Panc1 (cell line): ENCODE measurements around the gene C6orf62.

Source experiments
- CTCF ChIP-seq: fragments of 450-650 bp; IDR thresholded peaks from 2 replicates; pipeline ENCODE4 v1.5.1; 2017; ENCODE audit warnings: mild to moderate bottlenecking
- POLR2AphosphoS5 ChIP-seq: IDR thresholded peaks from 2 replicates; pipeline ENCODE4 v1.6.1; 2012; ENCODE audit warnings: mild to moderate bottlenecking, low read depth, low read length, moderate library complexity

DNA sequence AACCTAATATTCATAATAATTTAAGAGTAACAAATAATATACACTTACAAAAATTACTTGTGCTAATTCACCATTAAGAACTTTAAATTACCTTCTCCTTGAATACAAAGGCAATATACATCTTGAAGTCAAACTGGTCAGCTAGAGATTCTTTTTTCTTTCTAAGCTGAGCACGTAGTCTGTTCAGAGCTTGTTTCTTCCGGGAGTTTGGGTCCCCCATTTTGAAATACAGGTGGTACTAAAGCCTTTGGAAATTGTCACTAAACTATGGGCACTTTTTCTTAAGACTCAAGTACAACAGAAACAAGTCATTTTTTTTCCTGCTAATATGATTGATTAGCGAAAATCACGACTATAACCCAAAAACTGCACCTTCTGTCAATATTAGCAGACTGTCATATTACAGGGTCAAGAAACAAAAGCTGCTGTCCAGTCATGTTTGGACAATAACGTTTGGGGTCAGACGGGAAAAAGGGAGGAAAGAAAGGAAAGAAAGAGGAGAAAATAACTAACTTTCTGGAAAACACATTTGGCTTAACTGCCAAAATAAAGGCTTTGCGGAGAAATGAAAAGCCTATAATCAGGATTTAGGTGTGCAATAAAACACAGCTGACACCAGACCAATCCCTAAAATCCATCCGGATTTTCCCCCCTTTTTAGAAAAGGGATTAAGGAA, 367 bp downstream of the C6orf62 start:
- TF ChIP-seq POLR2AphosphoS5, result no peak
- TF ChIP-seq CTCF, result no peak
